ENCODE data around the gene DGKB.

The DGKB gene

DNA sequence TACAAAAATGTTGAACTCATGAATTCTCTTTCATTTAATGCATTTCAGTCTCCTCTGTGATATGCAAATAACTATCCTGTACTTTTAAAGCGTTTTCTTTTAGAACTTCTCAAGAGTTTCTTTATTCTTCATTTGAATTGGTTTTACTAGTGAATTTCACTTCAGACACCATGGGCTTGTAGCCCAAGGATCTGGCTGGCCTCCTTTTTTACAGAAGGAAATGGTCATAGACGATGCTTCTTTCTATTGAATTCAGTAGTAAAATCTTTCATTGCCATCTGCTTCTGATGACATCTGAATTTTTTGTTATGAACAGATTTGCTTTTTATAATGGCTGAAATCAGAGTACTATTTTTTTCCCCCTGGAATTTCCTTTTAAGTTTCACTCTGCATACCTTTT lies 777.8 kb downstream of the DGKB start:
- no peak for DNase-seq (ENCODE audit: low read depth in 2 of 2)

DNA sequence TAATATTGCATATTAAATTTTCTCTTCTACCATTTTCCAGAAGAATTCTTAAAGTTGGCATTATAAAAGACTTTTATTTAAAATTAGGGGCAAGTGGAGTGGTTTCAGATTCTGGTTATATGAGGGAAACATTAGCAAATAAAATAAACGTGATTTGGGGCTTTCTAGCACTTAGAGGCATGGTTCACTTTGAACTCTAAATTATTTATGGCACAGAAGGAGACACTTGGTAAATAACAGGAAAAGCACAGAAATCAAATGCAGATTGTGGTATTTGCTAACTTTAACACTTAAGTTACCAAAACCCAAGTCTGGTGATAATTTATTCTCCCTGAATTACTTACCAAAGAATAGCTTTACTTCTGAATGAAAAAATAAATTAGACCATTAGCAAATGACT lies 778.6 kb downstream of the DGKB start:
- no peak for DNase-seq (ENCODE audit: low read depth in 2 of 2)

DNA sequence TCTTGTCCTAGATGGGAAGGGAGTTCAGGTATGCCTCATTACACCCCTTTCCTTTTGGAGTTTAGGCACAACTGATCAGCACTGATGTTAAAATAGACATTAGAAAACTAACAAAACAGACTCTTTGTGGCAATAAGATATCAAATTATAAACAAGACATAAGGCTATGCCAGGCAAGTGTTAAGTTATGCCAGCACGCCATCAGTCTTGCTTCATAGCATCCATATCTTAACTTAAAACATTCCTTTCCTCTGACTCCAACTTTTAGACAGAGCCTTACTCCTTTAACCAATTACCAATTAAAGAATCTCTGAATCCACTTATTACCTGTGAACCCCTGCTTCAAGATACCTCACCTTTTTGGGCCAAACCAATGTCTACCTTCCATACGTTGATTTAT lies 786.9 kb downstream of the DGKB start:
- no peak for DNase-seq (ENCODE audit: low read depth in 2 of 2)

DNA sequence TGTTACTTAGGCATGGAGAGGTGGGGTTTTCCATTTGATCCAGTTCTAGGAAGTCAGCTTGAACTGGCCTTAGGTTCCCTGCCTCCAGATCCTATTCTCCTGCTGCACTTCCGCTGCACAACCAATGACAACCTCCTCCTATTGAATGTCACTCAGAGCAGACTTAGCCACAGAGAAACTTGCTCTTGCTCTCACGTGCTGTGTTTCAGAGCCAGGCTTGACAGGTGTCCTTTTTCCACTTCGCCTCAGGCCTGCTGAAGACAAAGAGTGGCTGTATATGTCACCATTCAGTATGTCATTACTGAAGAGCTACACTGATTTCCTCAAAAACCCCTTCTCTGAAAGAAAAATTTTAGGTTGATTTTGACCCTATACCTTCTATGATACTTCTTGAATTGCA lies 797.7 kb downstream of the DGKB start:
- DNase-seq (ENCODE audit: low read depth in 2 of 2): no peak

DNA sequence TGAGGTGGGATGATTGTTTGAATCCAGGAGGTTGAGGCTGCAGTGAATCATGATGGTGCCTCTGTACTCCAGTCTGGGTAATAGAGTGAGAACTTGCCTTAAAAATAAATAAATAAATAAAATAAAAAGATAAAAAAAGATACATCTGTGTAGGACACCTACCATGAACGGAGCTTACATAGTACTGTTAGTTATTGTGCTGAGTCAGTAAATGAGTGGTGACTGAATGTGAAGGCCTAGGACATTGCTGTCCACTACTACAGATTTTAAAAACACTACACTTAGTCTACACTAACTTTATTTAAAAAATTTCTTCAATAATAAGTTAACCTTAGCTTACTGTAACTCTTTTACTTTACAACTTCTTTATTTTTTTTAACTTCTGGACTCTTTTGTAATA lies 806.4 kb downstream of the DGKB start:
- no peak for DNase-seq (ENCODE audit: low read depth in 2 of 2)

DNA sequence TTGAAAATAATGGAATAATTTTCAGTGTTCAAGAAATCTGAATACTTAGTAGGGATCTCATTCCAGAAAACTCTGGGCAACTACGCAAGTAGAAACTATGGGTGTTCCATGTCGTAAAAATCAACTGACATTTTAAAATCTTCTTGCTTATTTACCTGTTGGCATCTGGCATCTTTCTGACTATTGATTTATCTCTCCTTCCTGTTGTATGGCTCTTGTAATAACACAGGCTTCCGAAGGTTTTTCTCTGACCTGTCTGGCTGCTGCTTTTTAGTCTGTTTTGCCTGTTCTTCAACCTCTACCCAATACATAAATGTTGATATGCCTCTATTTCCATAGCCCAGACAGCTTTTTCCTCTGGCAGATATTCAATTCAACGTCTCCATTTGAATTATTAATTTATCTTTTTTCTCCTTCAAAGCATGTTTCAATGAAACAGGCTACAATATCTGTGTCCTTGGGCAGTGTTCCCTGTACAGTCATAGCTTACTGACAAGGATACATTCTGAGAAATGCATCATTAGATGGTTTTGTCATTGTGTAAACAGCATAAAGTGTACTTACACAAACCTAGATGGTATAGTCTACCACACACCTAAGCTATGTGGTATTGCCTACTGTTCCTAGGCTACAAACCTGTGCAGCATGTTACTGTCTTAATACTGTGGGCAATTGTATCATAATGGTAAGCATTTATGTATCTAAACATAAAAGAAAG lies 807.2 kb downstream of the DGKB start:
- no peak for DNase-seq (ENCODE audit: low read depth in 2 of 2)
